ENCODE data around the gene CHCHD6.

DNA sequence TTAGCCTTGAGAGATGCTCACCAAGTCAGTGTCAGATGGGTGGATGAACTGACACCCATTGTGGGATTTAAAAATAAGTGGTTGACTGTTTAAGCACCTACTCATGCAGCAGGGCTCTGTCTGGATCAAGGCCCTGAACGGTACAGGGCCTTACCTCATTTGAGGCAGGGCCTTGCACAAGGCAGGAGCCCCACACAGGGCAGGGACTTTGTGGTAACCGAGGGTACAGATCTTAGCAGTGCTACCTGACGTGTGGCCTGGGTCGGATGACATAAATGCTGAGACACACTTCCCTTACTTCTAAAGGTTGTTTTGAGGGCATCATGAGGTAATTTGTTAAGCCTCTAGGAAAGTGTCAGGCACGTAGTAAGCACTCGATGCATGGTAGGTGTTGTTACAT, 219.4 kb downstream of the CHCHD6 start:
- TF ChIP-seq CTCF (IDR thresholded peaks at IDR 0.05), result no peak
- TF ChIP-seq POLR2A (IDR thresholded peaks at IDR 0.05), result no peak
